ENCODE measurements around the gene PRM2. TPM values are rescaled to one million over a fixed set of nuclear protein-coding genes. Genes with fewer than 3 reads are reported as not detected.

Gene PRM2
- total and polyA plus RNA-seq, 2 of the 8 experiments (the other 6 are each of a cell fraction or from before 2014, with no cell fraction given) = not detected

DNA sequence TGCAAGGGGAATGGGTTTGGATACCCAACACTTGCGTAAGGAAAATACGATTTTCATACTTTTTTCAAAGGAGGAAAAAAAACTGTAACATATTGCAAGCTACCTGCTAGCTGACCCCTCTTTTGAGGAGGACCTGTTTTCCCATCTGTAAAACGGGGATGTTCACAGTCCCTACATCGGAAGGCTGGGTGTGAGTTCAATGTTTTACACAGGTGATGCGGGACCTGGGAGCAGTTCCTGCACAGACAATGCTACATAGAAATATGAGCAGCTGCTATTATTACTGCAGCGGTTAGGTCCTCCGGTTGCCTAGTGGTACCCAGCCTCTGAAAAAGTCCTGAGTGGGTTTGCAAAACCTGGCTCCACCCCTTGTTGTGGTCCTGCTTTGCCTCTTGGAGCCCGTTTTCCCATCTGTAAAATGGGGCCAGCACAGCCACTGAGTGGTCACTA is 23.8 kb downstream of the PRM2 start:
- Histone ChIP-seq H3K4me1 (replicated peaks in 1 of 4; ENCODE audit: control insufficient read depth in 3 of 4, insufficient read depth in 4 of 4, low read length in 3 of 4) (peaks cover 0 to 17% (median 7%) of the 10 kb centered on the region in 4 experiments; a peak in 5 of 7 replicates), H2BK12ac (ENCODE audit: low read depth, low read length) (no peak overlapping the region), H3K79me1 (ENCODE audit: low read depth, low read length) (peaks cover 4% of the 10 kb centered on the region), H3K56ac (replicated peaks; ENCODE audit: insufficient read length, low read depth, low read length) (no peak overlapping the region), H2BK5ac (ENCODE audit: low read depth, low read length) (no peak overlapping the region), H3K4ac (replicated peaks; ENCODE audit: insufficient read length, low read depth, low read length) (no peak overlapping the region), H2BK20ac (ENCODE audit: low read length) (no peak overlapping the region), H3K9me3 (ENCODE audit: insufficient read depth in 2 of 2, low read depth in 1 of 2, low read length in 1 of 2) (no peaks in the 10 kb centered on the region), H3K9ac (replicated peaks in 1 of 4; ENCODE audit: extremely low read depth in 1 of 4, low read depth in 3 of 4, low read length in 3 of 4) (no peak overlapping the region), H4K91ac (replicated peaks; ENCODE audit: insufficient read length, low read length) (no peak overlapping the region), H3K27me3 (replicated peaks in 1 of 4; ENCODE audit: control insufficient read depth in 3 of 4, extremely low read depth in 1 of 4, insufficient read depth in 3 of 4, low read length in 3 of 4) (no peaks in the 10 kb centered on the region; a peak in 1 of 7 replicates), H3K23ac (ENCODE audit: insufficient read length) (no peak overlapping the region), H4K8ac (ENCODE audit: extremely low read depth, insufficient read depth, low read length) (no peak overlapping the region), H2BK120ac (replicated peaks; ENCODE audit: low read depth, low read length) (no peak overlapping the region), H2BK15ac (ENCODE audit: low read length) (no peak overlapping the region), H3K18ac (ENCODE audit: extremely low read depth, low read length) (no peak overlapping the region), H2AK5ac (ENCODE audit: low read depth, low read length) (no peak overlapping the region), H3K4me3 (ENCODE audit: extremely low read depth in 1 of 4, insufficient read depth in 2 of 4, low read depth in 3 of 4, low read length in 4 of 4) (0 out of 8 replicates have a peak overlapping the region, but pooled peaks of 1 of the 4 experiments have one; percentile 97), H3K4me2 (ENCODE audit: insufficient read depth in 1 of 2, low read depth in 2 of 2, low read length in 2 of 2) (peak overlapping the region; percentile 11 to 82; a peak in 2 of 4 replicates), H3K23me2 (ENCODE audit: low read depth, low read length) (peaks cover 15% of the 10 kb centered on the region), H4K5ac (ENCODE audit: insufficient read length, low read depth, low read length) (no peak overlapping the region), H3K36me3 (ENCODE audit: control insufficient read depth in 2 of 4, insufficient read depth in 4 of 4, low read length in 3 of 4) (peaks cover 0 to 8% (median 5%) of the 10 kb centered on the region in 4 experiments; a peak in 5 of 8 replicates), H4K20me1 (replicated peaks in 1 of 2; ENCODE audit: control insufficient read depth in 1 of 2, insufficient read depth in 2 of 2, low read length in 2 of 2) (peaks cover 11 to 22% of the 10 kb centered on the region in 2 experiments), H3K27ac (ENCODE audit: low read depth, low read length) (no peak overlapping the region), H3K79me2 (ENCODE audit: control insufficient read depth in 1 of 2, insufficient read depth in 2 of 2, low read length in 2 of 2) (peaks cover 0 to 28% of the 10 kb centered on the region in 2 experiments; a peak in 2 of 4 replicates), H3K14ac (ENCODE audit: insufficient read length) (no peak overlapping the region), H2AFZ (ENCODE audit: low read length) (no peak overlapping the region)
- TF ChIP-seq BRCA1 (IDR thresholded peaks at IDR 0.05; ENCODE audit: low read depth, low read length) (no peak), SP1 (IDR thresholded peaks at IDR 0.05; ENCODE audit: low read depth, low read length) (no peak), EZH2 (IDR thresholded peaks at IDR 0.05; ENCODE audit: low read depth, low read length, severe bottlenecking) (no peak), YY1 (IDR thresholded peaks at IDR 0.05; ENCODE audit: low read depth, low read length) (no peak), USF2 (IDR thresholded peaks at IDR 0.05; ENCODE audit: low read length) (no peak), GABPA (IDR thresholded peaks at IDR 0.05; ENCODE audit: borderline replicate concordance, insufficient read depth, low read length) (no peak)
- 89% methylated on average over 8 of the region's 8 CpGs; no CpG with 5 or more reads in 1 of the 2 experiments for WGBS, 2 experiments (ENCODE audit: extremely low coverage in 1 of 2, insufficient coverage in 1 of 2, insufficient read length in 1 of 2, insufficient replicate concordance in 2 of 2, low coverage in 1 of 2, low lambda C conversion rate in 2 of 2, missing lambda C conversion rate in 1 of 2)
- POLR2A ChIA-PET (ENCODE audit: partially characterized antibody) = interaction anchor here (1.0 to 1.7 kb wide), 16 partner anchors 12 to 281 kb away, joined by 3 to 10 read pairs (median 4); no protein-coding TSS in a partner anchor
- DNase-seq (ENCODE audit: low read depth in 1 of 2, low spot score in 2 of 2) (no peak), FAIRE-seq (no peak)
- CTCF ChIA-PET (ENCODE audit: partially characterized antibody) = interaction anchor here (0.6 to 1.9 kb wide), 9 partner anchors 52 to 289 kb away, joined by 3 to 7 read pairs (median 3); no protein-coding TSS in a partner anchor

All from H1 (cell line).